Measurements from ENCODE around the gene PURB.

GRCh38 chr7:44894888-44895580 lies 9.7 kb upstream of the PURB start:
- TF ChIP-seq CTCF (conservative IDR thresholded peaks at IDR 0.05 in 1 of 2, IDR thresholded peaks at IDR 0.05 in 1 of 2; ENCODE audit: extremely low read depth in 1 of 2, insufficient read depth in 1 of 2, low read depth in 1 of 2, low read length in 2 of 2) (no peak), EZH2 (IDR thresholded peaks at IDR 0.05; ENCODE audit: borderline replicate concordance, low read length) (no peak)
